Effector memory CD8-positive, alpha-beta T cell (primary cell): ENCODE measurements around the gene OGFOD2.

Source experiments
- ATAC-seq: fragments of 150-1000 bp; cut with Tn5 transposase; replicated peaks from 2 replicates; pipeline ENCODE4 v1.10.0; 2021; ENCODE audit warnings: mild to moderate bottlenecking, moderate library complexity
- DNase-seq, 3 experiments: peaks; one replicate each; pipeline ENCODE4 v3.0.0; 2021
- H3K27ac Mint-ChIP-seq, 2 donors: one replicate each; pipeline ENCODE4 v1.8.0; 2022; ENCODE audit warnings: mild to moderate bottlenecking in 2 of 2, mixed read lengths in 2 of 2, moderate library complexity in 2 of 2
- H3K27me3 Mint-ChIP-seq, 2 donors: one replicate each; pipeline ENCODE4 v1.8.0; 2022; ENCODE audit warnings: mixed read lengths in 2 of 2
- H3K36me3 Mint-ChIP-seq: one replicate; pipeline ENCODE4 v1.8.0; 2022; ENCODE audit warnings: mild to moderate bottlenecking, moderate library complexity, mixed read lengths; ENCODE audit not compliant: insufficient read depth
- H3K4me1 Mint-ChIP-seq, 2 donors: one replicate each; pipeline ENCODE4 v1.8.0; 2022; ENCODE audit warnings: low read depth in 2 of 2, mixed read lengths in 2 of 2
- H3K4me3 Mint-ChIP-seq, 2 donors: one replicate each; pipeline ENCODE4 v1.8.0; 2022; ENCODE audit warnings: mild to moderate bottlenecking in 2 of 2, mixed read lengths in 2 of 2, moderate library complexity in 2 of 2
- H3K9me3 Mint-ChIP-seq, 2 donors: one replicate each; pipeline ENCODE4 v1.8.0; 2022; ENCODE audit warnings: mixed read lengths in 2 of 2

OGFOD2 gene

GRCh38 chr12:122982963-122983788 lies 8.1 kb downstream of the OGFOD2 start:
- no peaks in the 10 kb centered on the region for H3K27me3 Mint-ChIP-seq

GRCh38 chr12:122983789-122984515 lies 8.9 kb downstream of the OGFOD2 start:
- Mint-ChIP-seq H3K27me3 (no peaks in the 10 kb centered on the region), H3K4me3 (peak overlapping the region in 1 of 2 donors; percentile 40), H3K9me3 (no peaks in the 10 kb centered on the region), H3K27ac (peak overlapping the region in 1 of 2 donors; percentile 78), H3K36me3 (peaks cover 28% of the 10 kb centered on the region), H3K4me1 (peaks cover 26% of the 10 kb centered on the region in 2 donors)
- no peak for ATAC-seq
- no peak for DNase-seq

More at GRCh38 chr12:122982963-122983788, 8.1 kb downstream of the OGFOD2 start:
- H3K36me3 Mint-ChIP-seq: peaks cover 28% of the 10 kb centered on the region
- H3K9me3 Mint-ChIP-seq: no peaks in the 10 kb centered on the region
- peak overlapping the region; percentile 33 to 78 for H3K27ac Mint-ChIP-seq
- H3K4me1 Mint-ChIP-seq: peaks cover 26 to 27% of the 10 kb centered on the region in 2 donors
- peak overlapping the region; percentile 91 for H3K4me3 Mint-ChIP-seq
- ATAC-seq (no peak), DNase-seq (no peak)

- peaks cover 28% of the 10 kb centered on the region for H3K36me3 Mint-ChIP-seq
- H3K4me1 Mint-ChIP-seq: peaks cover 22 to 26% of the 10 kb centered on the region in 2 donors
- no peaks in the 10 kb centered on the region for H3K9me3 Mint-ChIP-seq
- peak overlapping the region in 1 of 2 donors; percentile 78 for H3K27ac Mint-ChIP-seq
- H3K27me3 Mint-ChIP-seq: no peaks in the 10 kb centered on the region
- ATAC-seq (no peak), DNase-seq (no peak)
- no peak overlapping the region for H3K4me3 Mint-ChIP-seq
Observed at GRCh38 chr12:122984612-122985337, 9.7 kb downstream of the OGFOD2 start.

- ATAC-seq: no peak
- no peak for DNase-seq
- no peak overlapping the region for H3K4me3 Mint-ChIP-seq
- no peaks in the 10 kb centered on the region for H3K9me3 Mint-ChIP-seq
- no peak overlapping the region for H3K27ac Mint-ChIP-seq
- peaks cover 24% of the 10 kb centered on the region for H3K36me3 Mint-ChIP-seq
- peaks cover 19 to 22% of the 10 kb centered on the region in 2 donors for H3K4me1 Mint-ChIP-seq
- no peaks in the 10 kb centered on the region for H3K27me3 Mint-ChIP-seq
Observed at GRCh38 chr12:122985338-122986257, 10.6 kb downstream of the OGFOD2 start.

GRCh38 chr12:122986258-122986871 lies 11.3 kb downstream of the OGFOD2 start:
- H3K27ac Mint-ChIP-seq: no peak overlapping the region
- H3K4me3 Mint-ChIP-seq: no peak overlapping the region
- ATAC-seq: no peak
- no peaks in the 10 kb centered on the region for H3K27me3 Mint-ChIP-seq
- no peak for DNase-seq
- peaks cover 16 to 18% of the 10 kb centered on the region in 2 donors for H3K4me1 Mint-ChIP-seq
- H3K9me3 Mint-ChIP-seq: no peaks in the 10 kb centered on the region
- peaks cover 21% of the 10 kb centered on the region for H3K36me3 Mint-ChIP-seq

- no peak for ATAC-seq
- H3K4me1 Mint-ChIP-seq: peaks cover 8 to 15% of the 10 kb centered on the region in 2 donors
- DNase-seq: no peak
- H3K27me3 Mint-ChIP-seq: no peaks in the 10 kb centered on the region
- peaks cover 12% of the 10 kb centered on the region for H3K36me3 Mint-ChIP-seq
- H3K9me3 Mint-ChIP-seq: no peaks in the 10 kb centered on the region
- H3K4me3 Mint-ChIP-seq: no peak overlapping the region
- peak overlapping the region in 1 of 2 donors; percentile 44 for H3K27ac Mint-ChIP-seq
Observed at GRCh38 chr12:122987086-122987951, 12.3 kb downstream of the OGFOD2 start.

GRCh38 chr12:122988036-122988435 lies 13.0 kb downstream of the OGFOD2 start:
- peaks cover 7 to 10% of the 10 kb centered on the region in 2 donors for H3K4me1 Mint-ChIP-seq
- no peak for DNase-seq
- H3K27me3 Mint-ChIP-seq: no peaks in the 10 kb centered on the region
- no peak overlapping the region for H3K4me3 Mint-ChIP-seq
- H3K36me3 Mint-ChIP-seq: peaks cover 8% of the 10 kb centered on the region
- no peak for ATAC-seq
- no peaks in the 10 kb centered on the region for H3K9me3 Mint-ChIP-seq
- H3K27ac Mint-ChIP-seq: peak overlapping the region in 1 of 2 donors; percentile 44

- ATAC-seq: no peak
- H3K36me3 Mint-ChIP-seq: peaks cover 8% of the 10 kb centered on the region
- DNase-seq: no peak
- H3K4me1 Mint-ChIP-seq: peaks cover 2 to 3% of the 10 kb centered on the region in 2 donors
- no peak overlapping the region for H3K27ac Mint-ChIP-seq
- H3K4me3 Mint-ChIP-seq: no peak overlapping the region
- H3K9me3 Mint-ChIP-seq: no peaks in the 10 kb centered on the region
- no peaks in the 10 kb centered on the region for H3K27me3 Mint-ChIP-seq
Observed at GRCh38 chr12:122988612-122989212, 13.7 kb downstream of the OGFOD2 start.

GRCh38 chr12:122989225-122989839 lies 14.3 kb downstream of the OGFOD2 start:
- no peaks in the 10 kb centered on the region for H3K4me1 Mint-ChIP-seq
- no peaks in the 10 kb centered on the region for H3K27me3 Mint-ChIP-seq
- DNase-seq: no peak
- no peaks in the 10 kb centered on the region for H3K9me3 Mint-ChIP-seq
- H3K36me3 Mint-ChIP-seq: peaks cover 8% of the 10 kb centered on the region
- H3K4me3 Mint-ChIP-seq: no peak overlapping the region
- no peak for ATAC-seq
- no peak overlapping the region for H3K27ac Mint-ChIP-seq

GRCh38 chr12:122989874-122990419 lies 14.9 kb downstream of the OGFOD2 start:
- Mint-ChIP-seq H3K9me3 (no peaks in the 10 kb centered on the region), H3K4me3 (no peak overlapping the region), H3K27ac (peak overlapping the region in 1 of 2 donors; percentile 70), H3K36me3 (peaks cover 5% of the 10 kb centered on the region), H3K27me3 (no peaks in the 10 kb centered on the region), H3K4me1 (no peaks in the 10 kb centered on the region)
- ATAC-seq: no peak
- DNase-seq: no peak

- ATAC-seq: no peak
- Mint-ChIP-seq H3K4me3 (no peak overlapping the region), H3K27ac (peak overlapping the region in 1 of 2 donors; percentile 70), H3K36me3 (peaks cover 5% of the 10 kb centered on the region), H3K27me3 (no peaks in the 10 kb centered on the region), H3K9me3 (no peaks in the 10 kb centered on the region), H3K4me1 (no peaks in the 10 kb centered on the region)
- no peak for DNase-seq
Observed at GRCh38 chr12:122990561-122990960, 15.5 kb downstream of the OGFOD2 start.
